ENCODE data around the gene TMEM121B.

DNA sequence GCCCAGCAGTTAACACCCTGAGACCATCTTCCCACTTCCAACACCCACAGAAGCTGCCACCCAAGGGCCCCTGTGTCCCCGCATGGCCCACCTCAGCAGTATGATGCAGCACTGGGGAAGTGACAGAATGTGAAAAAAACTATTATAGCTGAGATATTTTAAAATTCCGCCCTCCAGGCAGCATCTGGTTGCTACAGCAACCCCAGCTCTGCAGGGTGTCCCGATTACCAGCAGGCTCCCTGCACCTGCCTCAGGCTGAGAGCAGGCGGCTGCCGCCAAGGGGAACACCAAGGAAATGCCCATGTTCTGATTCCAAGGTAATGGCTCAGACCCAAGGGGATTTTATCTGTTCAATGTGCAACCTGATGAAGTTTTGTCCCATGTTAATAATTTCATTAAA lies 10.5 kb upstream of the TMEM121B start:
- TF ChIP-seq, protein P1, sequence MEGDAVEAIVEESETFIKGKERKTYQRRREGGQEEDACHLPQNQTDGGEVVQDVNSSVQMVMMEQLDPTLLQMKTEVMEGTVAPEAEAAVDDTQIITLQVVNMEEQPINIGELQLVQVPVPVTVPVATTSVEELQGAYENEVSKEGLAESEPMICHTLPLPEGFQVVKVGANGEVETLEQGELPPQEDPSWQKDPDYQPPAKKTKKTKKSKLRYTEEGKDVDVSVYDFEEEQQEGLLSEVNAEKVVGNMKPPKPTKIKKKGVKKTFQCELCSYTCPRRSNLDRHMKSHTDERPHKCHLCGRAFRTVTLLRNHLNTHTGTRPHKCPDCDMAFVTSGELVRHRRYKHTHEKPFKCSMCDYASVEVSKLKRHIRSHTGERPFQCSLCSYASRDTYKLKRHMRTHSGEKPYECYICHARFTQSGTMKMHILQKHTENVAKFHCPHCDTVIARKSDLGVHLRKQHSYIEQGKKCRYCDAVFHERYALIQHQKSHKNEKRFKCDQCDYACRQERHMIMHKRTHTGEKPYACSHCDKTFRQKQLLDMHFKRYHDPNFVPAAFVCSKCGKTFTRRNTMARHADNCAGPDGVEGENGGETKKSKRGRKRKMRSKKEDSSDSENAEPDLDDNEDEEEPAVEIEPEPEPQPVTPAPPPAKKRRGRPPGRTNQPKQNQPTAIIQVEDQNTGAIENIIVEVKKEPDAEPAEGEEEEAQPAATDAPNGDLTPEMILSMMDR (conservative IDR thresholded peaks at IDR 0.05 in 1 of 2, IDR thresholded peaks at IDR 0.05 in 1 of 2; ENCODE audit: extremely low read depth in 1 of 2, insufficient read depth in 1 of 2, low read depth in 1 of 2, low read length in 2 of 2) = no peak
- TF ChIP-seq EZH2 (IDR thresholded peaks at IDR 0.05; ENCODE audit: borderline replicate concordance, low read length) = no peak
